GM12891 (cell line): ENCODE measurements around the gene ANAPC1.
"Not testable (repeated sequence)": the region's sequence is repeated elsewhere in the genome, so short reads cannot be mapped to it uniquely, and the experiment has no call there.

Experiments
- PAX5 ChIP-seq: IDR thresholded peaks from 2 replicates; pipeline ENCODE4 v1.6.1; 2011; ENCODE audit warnings: low read length, moderate library complexity, mild to moderate bottlenecking; ENCODE audit not compliant: insufficient read depth, severe bottlenecking
- POLR2A ChIP-seq: IDR thresholded peaks from 2 replicates; pipeline ENCODE4 v1.6.1; 2011; ENCODE audit warnings: low read depth, low read length, control low read depth
- POLR2AphosphoS5 ChIP-seq: IDR thresholded peaks from 2 replicates; pipeline ENCODE4 v1.6.1; 2011; ENCODE audit warnings: low read depth, low read length, control low read depth
- SPI1 ChIP-seq: IDR thresholded peaks from 2 replicates; pipeline ENCODE4 v1.6.1; 2011; ENCODE audit warnings: low read depth, low read length, control low read depth
- TAF1 ChIP-seq: IDR thresholded peaks from 2 replicates; pipeline ENCODE4 v1.6.1; 2011; ENCODE audit warnings: low read depth, low read length, control low read depth

DNA sequence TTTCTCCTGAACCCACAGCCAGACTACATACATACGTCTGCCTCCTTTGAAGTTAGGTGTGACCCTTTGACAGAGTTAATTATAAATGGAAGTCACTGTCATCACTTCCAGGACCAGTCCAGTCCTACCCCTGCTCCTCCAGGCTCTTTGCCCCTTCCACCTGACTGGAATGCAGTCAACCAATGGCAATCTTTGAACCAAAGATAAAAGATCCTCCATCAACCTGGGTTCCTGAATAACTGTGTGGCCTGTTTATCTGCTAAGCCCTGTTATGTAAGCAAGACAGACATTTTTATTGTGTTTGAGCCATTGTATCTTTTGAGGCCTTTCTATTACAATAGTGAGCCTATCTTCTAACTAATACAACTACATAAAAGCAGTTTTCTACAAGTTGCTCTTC, 45.0 kb downstream of the ANAPC1 start:
- not testable (repeated sequence) for TF ChIP-seq POLR2A, POLR2AphosphoS5, TAF1, PAX5, SPI1
